GM21576 (cell line): ENCODE data around the gene CYB5B.

ENCODE experiments used
- ATAC-seq: cut with Tn5 transposase; IDR thresholded peaks from one replicate; pipeline ENCODE4 v1.9.1; 2021; ENCODE audit warnings: mild to moderate bottlenecking, moderate library complexity; ENCODE audit not compliant: unreplicated experiment

The CYB5B gene

GRCh38 chr16:69482410-69482991 is 58.1 kb downstream of the CYB5B start:
- ATAC-seq: no peak

GRCh38 chr16:69483611-69484010 is 59.2 kb downstream of the CYB5B start:
- ATAC-seq: no peak

- ATAC-seq: no peak
Observed at GRCh38 chr16:69485361-69485760, 60.9 kb downstream of the CYB5B start.

- ATAC-seq: no peak
Observed at GRCh38 chr16:69485816-69486215, 61.4 kb downstream of the CYB5B start.

GRCh38 chr16:69486272-69486671 is 61.9 kb downstream of the CYB5B start:
- no peak for ATAC-seq

GRCh38 chr16:69486724-69487123 is 62.3 kb downstream of the CYB5B start:
- ATAC-seq: no peak

GRCh38 chr16:69490707-69491324 is 66.4 kb downstream of the CYB5B start:
- ATAC-seq: no peak

- no peak for ATAC-seq
Observed at GRCh38 chr16:69494991-69495392, 70.6 kb downstream of the CYB5B start.

GRCh38 chr16:69495821-69496220 is 71.4 kb downstream of the CYB5B start:
- ATAC-seq: no peak

- ATAC-seq: no peak
Observed at GRCh38 chr16:69496376-69496775, 72.0 kb downstream of the CYB5B start.

GRCh38 chr16:69496896-69497295 is 72.5 kb downstream of the CYB5B start:
- no peak for ATAC-seq

- no peak for ATAC-seq
Observed at GRCh38 chr16:69497876-69498596, 73.6 kb downstream of the CYB5B start.

GRCh38 chr16:69498926-69499325 is 74.5 kb downstream of the CYB5B start:
- no peak for ATAC-seq

GRCh38 chr16:69499541-69500230 is 75.3 kb downstream of the CYB5B start:
- ATAC-seq: no peak

- ATAC-seq: no peak
Observed at GRCh38 chr16:69500496-69500895, 76.1 kb downstream of the CYB5B start.

GRCh38 chr16:69501956-69502745 is 77.7 kb downstream of the CYB5B start:
- ATAC-seq: no peak

GRCh38 chr16:69503244-69503643 is 78.8 kb downstream of the CYB5B start:
- no peak for ATAC-seq

GRCh38 chr16:69508033-69508755 is 83.8 kb downstream of the CYB5B start:
- ATAC-seq: no peak

GRCh38 chr16:69509125-69509524 is 84.7 kb downstream of the CYB5B start:
- no peak for ATAC-seq

GRCh38 chr16:69511651-69512050 is 87.2 kb downstream of the CYB5B start:
- no peak for ATAC-seq
